Measurements from ENCODE around the gene C1orf52.

Gene C1orf52

GRCh38 chr1:85297855-85298629 is 38.6 kb upstream of the C1orf52 start:
- peak overlapping the region; percentile 23 for H3K4me3 ChIP-seq (ENCODE audit: low read depth, low read length)
- DNase-seq (ENCODE audit: low read depth), result peak; percentile 99
- no peak for TF ChIP-seq CTCF (conservative IDR thresholded peaks at IDR 0.05; ENCODE audit: low read depth, low read length)

GRCh38 chr1:85297538-85297854 is 38.0 kb upstream of the C1orf52 start:
- TF ChIP-seq CTCF (conservative IDR thresholded peaks at IDR 0.05; ENCODE audit: low read depth, low read length), result no peak
- no peak overlapping the region for H3K4me3 ChIP-seq (ENCODE audit: low read depth, low read length)
- DNase-seq (ENCODE audit: low read depth), result no peak

GRCh38 chr1:85296980-85297379 is 37.5 kb upstream of the C1orf52 start:
- no peak overlapping the region for H3K4me3 ChIP-seq (ENCODE audit: low read depth, low read length)
- peak; percentile 45 for DNase-seq (ENCODE audit: low read depth)
- TF ChIP-seq CTCF (conservative IDR thresholded peaks at IDR 0.05; ENCODE audit: low read depth, low read length), result no peak

GRCh38 chr1:85295654-85296053 is 36.2 kb upstream of the C1orf52 start:
- no peak for TF ChIP-seq CTCF (conservative IDR thresholded peaks at IDR 0.05; ENCODE audit: low read depth, low read length)
- no peak overlapping the region for H3K4me3 ChIP-seq (ENCODE audit: low read depth, low read length)
- no peak for DNase-seq (ENCODE audit: low read depth)

- H3K4me3 ChIP-seq (ENCODE audit: low read depth, low read length), result no peak overlapping the region
- no peak for TF ChIP-seq CTCF (conservative IDR thresholded peaks at IDR 0.05; ENCODE audit: low read depth, low read length)
- DNase-seq (ENCODE audit: low read depth), result peak; percentile 38
These were observed 35.6 kb upstream of the C1orf52 start for GRCh38 chr1:85295006-85295431.

GRCh38 chr1:85290826-85291225 is 31.4 kb upstream of the C1orf52 start:
- no peak for TF ChIP-seq CTCF (conservative IDR thresholded peaks at IDR 0.05; ENCODE audit: low read depth, low read length)
- H3K4me3 ChIP-seq (ENCODE audit: low read depth, low read length), result no peak overlapping the region
- no peak for DNase-seq (ENCODE audit: low read depth)

GRCh38 chr1:85289848-85290335 is 30.4 kb upstream of the C1orf52 start:
- no peak for DNase-seq (ENCODE audit: low read depth)
- H3K4me3 ChIP-seq (ENCODE audit: low read depth, low read length), result no peak overlapping the region
- TF ChIP-seq CTCF (conservative IDR thresholded peaks at IDR 0.05; ENCODE audit: low read depth, low read length), result no peak

All from choroid plexus epithelial cell (primary cell).